ENCODE measurements around the gene USP10.

DNA sequence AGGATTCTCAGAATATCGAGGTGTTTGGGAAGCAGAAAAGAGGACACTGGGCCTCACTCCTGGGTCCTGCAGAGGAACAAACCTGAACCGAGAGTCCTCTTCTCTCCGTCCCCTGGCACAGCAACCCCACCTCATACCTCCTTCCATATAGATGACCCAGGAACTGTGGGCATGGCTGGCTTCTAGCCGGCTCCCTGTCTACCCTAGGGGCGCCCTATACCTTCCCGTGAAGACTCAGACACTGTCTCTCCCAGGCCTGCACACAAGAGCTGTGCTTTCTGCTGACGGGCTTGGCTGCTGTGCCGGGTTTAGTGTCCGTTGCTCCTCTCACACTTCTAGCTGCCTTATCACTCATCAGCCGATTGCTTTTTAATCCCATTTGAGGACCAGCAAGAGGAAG, 73.5 kb downstream of the USP10 start:
- TF ChIP-seq, protein P1, sequence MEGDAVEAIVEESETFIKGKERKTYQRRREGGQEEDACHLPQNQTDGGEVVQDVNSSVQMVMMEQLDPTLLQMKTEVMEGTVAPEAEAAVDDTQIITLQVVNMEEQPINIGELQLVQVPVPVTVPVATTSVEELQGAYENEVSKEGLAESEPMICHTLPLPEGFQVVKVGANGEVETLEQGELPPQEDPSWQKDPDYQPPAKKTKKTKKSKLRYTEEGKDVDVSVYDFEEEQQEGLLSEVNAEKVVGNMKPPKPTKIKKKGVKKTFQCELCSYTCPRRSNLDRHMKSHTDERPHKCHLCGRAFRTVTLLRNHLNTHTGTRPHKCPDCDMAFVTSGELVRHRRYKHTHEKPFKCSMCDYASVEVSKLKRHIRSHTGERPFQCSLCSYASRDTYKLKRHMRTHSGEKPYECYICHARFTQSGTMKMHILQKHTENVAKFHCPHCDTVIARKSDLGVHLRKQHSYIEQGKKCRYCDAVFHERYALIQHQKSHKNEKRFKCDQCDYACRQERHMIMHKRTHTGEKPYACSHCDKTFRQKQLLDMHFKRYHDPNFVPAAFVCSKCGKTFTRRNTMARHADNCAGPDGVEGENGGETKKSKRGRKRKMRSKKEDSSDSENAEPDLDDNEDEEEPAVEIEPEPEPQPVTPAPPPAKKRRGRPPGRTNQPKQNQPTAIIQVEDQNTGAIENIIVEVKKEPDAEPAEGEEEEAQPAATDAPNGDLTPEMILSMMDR (conservative IDR thresholded peaks at IDR 0.05; ENCODE audit: low read length), result no peak
- no peak for TF ChIP-seq EZH2phosphoT487 (IDR thresholded peaks at IDR 0.05; ENCODE audit: borderline replicate concordance)

Measured in Loucy (cell line).